GM21515 (cell line): ENCODE results near the gene FAM193B.

Source experiments
- ATAC-seq: cut with Tn5 transposase; IDR thresholded peaks from one replicate; pipeline ENCODE4 v1.9.1; 2021; ENCODE audit not compliant: unreplicated experiment

The FAM193B gene

GRCh38 chr5:177472460-177473442 lies 81.6 kb downstream of the FAM193B start:
- no peak for ATAC-seq

GRCh38 chr5:177471610-177472356 lies 82.6 kb downstream of the FAM193B start:
- ATAC-seq, result no peak

GRCh38 chr5:177470759-177471536 lies 83.4 kb downstream of the FAM193B start:
- ATAC-seq, result no peak
